ENCODE data around the gene C1QTNF5.

C1QTNF5 gene

DNA sequence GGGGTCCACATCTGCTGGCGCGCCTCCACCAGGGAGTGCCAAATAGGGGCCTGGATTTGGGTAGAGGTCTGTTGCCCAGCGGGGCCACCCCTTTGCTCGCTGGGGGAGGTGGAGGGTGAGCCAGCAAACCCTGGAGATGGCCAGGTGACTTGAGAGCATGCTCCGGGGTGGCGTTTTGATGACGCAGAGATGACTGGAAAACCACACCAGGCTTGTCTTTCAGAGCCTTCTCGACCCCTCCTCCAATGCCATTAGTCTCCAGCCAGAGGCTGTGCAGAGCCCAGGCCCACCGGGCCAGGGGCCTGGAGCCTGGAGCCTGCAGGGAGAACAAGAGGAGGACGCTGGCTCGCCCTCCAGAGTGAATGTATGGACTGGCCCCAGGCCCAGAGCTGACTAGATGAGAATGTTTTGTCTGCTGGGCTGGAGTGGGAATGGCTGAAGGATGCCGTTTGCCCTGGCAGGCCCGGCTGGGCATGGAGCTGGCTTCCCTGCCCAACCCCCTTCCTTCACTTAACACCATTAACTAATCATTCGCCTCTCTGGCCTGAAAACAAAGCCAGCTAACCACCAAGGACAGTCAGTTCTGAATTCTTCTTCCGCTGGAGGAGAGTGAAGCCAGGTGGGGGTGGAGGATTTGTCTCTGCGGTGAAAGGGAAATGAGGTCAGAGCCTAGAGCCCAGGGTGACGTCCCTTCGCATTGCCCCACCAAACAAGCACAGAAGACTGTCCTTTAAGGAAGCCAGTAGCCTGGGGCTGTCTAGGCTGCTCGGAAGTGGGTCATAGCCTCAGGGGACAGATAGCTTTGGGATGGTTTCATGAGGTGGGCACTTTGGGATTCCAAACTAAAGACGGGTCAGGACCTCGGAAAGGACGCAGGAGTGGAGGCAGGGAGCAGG lies 22.2 kb downstream of the C1QTNF5 start:
- Histone ChIP-seq H3K27ac (replicated peaks) (peak overlapping the region; percentile 39), H3K27me3 (ENCODE audit: insufficient read depth, poor library complexity, severe bottlenecking) (peaks cover 38% of the 10 kb centered on the region), H3K4me3 (replicated peaks; ENCODE audit: insufficient read depth, low read length) (no peak overlapping the region)
- TF ChIP-seq, protein P1, sequence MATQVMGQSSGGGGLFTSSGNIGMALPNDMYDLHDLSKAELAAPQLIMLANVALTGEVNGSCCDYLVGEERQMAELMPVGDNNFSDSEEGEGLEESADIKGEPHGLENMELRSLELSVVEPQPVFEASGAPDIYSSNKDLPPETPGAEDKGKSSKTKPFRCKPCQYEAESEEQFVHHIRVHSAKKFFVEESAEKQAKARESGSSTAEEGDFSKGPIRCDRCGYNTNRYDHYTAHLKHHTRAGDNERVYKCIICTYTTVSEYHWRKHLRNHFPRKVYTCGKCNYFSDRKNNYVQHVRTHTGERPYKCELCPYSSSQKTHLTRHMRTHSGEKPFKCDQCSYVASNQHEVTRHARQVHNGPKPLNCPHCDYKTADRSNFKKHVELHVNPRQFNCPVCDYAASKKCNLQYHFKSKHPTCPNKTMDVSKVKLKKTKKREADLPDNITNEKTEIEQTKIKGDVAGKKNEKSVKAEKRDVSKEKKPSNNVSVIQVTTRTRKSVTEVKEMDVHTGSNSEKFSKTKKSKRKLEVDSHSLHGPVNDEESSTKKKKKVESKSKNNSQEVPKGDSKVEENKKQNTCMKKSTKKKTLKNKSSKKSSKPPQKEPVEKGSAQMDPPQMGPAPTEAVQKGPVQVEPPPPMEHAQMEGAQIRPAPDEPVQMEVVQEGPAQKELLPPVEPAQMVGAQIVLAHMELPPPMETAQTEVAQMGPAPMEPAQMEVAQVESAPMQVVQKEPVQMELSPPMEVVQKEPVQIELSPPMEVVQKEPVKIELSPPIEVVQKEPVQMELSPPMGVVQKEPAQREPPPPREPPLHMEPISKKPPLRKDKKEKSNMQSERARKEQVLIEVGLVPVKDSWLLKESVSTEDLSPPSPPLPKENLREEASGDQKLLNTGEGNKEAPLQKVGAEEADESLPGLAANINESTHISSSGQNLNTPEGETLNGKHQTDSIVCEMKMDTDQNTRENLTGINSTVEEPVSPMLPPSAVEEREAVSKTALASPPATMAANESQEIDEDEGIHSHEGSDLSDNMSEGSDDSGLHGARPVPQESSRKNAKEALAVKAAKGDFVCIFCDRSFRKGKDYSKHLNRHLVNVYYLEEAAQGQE (IDR thresholded peaks at IDR 0.05; ENCODE audit: insufficient replicate concordance, low read depth), result no peak
- TF ChIP-seq SPI1 (IDR thresholded peaks at IDR 0.05; ENCODE audit: borderline replicate concordance, low read depth) (no peak), GABPA (IDR thresholded peaks at IDR 0.05; ENCODE audit: low read depth) (peak; percentile 38; the same call in 1 of the 2 replicates)
- peak; percentile 71 to 83 for DNase-seq (ENCODE audit: low read depth in 1 of 2, low spot score in 1 of 2)

DNA sequence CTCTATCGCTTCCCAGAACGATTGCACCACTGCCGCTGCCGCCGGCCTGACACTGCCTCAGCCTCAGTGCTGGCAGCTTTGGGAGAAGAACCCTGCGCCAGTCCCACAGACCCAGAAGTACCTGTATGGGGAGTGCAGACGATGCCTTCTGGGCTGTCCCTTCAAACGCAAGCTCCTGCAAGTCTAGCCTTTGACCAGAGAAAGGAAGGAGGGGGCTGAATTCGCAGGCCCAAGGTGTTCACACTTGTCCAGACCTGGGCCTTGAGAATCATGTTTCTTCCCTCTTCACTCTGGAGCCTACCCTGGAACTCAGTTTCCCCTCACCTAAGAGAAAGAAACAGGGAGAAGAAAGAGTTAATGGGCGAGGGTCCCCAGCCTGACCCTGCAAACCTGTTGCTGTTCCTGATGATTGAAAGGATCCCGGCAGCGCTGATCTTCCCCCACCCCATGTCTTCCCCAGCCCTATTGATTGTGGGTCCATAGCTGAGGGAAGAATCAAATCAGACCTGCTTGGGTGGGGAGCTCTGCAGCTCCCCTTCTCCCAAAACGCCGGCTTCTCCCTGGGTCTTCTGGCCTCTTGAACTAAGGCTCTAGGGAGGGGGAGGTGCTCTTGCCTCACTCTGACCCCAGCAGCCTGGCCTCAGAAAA lies 23.0 kb downstream of the C1QTNF5 start:
- Histone ChIP-seq H3K27me3 (ENCODE audit: insufficient read depth, poor library complexity, severe bottlenecking) (peaks cover 38% of the 10 kb centered on the region), H3K27ac (replicated peaks) (no peak overlapping the region), H3K4me3 (replicated peaks; ENCODE audit: insufficient read depth, low read length) (no peak overlapping the region)
- no peak for TF ChIP-seq GABPA (IDR thresholded peaks at IDR 0.05; ENCODE audit: low read depth)
- TF ChIP-seq, protein P2, sequence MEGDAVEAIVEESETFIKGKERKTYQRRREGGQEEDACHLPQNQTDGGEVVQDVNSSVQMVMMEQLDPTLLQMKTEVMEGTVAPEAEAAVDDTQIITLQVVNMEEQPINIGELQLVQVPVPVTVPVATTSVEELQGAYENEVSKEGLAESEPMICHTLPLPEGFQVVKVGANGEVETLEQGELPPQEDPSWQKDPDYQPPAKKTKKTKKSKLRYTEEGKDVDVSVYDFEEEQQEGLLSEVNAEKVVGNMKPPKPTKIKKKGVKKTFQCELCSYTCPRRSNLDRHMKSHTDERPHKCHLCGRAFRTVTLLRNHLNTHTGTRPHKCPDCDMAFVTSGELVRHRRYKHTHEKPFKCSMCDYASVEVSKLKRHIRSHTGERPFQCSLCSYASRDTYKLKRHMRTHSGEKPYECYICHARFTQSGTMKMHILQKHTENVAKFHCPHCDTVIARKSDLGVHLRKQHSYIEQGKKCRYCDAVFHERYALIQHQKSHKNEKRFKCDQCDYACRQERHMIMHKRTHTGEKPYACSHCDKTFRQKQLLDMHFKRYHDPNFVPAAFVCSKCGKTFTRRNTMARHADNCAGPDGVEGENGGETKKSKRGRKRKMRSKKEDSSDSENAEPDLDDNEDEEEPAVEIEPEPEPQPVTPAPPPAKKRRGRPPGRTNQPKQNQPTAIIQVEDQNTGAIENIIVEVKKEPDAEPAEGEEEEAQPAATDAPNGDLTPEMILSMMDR (IDR thresholded peaks at IDR 0.05; ENCODE audit: insufficient read depth, low read length), result no peak
- TF ChIP-seq SPI1 (IDR thresholded peaks at IDR 0.05; ENCODE audit: borderline replicate concordance, low read depth), result no peak
- TF ChIP-seq, protein P1 (IDR thresholded peaks at IDR 0.05; ENCODE audit: insufficient replicate concordance, low read depth), result no peak
- TF ChIP-seq POLR2AphosphoS5 (IDR thresholded peaks at IDR 0.05; ENCODE audit: low read depth), result no peak
- no peak for DNase-seq (ENCODE audit: low read depth in 1 of 2, low spot score in 1 of 2)

DNA sequence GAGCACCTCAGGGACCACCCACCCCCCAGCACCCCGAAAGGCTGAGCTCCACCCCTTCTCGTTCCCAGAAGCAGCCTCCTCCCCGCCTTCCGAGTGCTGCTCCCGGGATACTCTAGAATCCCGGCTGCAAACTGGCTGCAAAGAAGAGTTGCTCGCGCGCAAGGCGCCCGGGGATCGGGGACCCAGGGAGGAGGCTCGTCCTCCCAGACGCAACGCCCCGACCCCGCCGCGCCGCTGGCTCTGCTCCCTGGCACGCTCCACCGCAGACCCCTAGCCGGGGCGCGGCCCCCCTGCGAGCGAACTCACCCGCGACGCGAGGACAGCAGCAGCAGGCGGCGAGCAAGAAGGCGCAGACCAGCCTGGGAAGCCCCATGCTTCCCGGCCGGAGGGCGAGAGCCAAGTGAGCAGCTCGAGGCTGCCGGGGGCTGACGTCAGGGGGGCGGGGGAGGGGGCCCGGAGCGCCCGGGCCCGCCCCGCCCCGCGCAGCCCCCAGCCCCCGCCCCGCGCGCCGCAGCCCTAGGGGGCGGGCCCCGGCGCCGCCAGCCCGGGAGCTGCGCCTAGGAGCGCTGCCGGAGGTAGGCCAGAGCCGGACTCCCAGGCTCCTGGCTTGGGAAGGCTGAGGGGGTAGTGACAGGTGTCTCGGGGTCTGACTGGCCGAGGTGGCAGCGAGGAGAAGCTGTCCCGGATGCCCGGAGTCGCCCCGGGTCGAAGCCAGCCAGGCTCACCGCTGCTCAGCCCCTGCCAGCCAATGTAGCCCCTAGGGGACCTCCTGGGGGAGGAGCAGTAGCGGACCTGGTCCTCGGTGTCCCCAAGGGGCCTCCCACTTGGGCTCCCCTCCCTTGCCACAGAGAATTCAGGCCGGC lies 23.7 kb downstream of the C1QTNF5 start, which contains the start of gene MCAM:
Gene MCAM, minus strand, starts transcription at position 402 of the 863 bp plus-strand sequence. Its CDS starts 29 bp downstream, at position 373.
- no peak for DNase-seq (ENCODE audit: low read depth in 1 of 2, low spot score in 1 of 2)
- Histone ChIP-seq H3K27ac (replicated peaks) (no peak within 1 kb of the TSS), H3K27me3 (ENCODE audit: insufficient read depth, poor library complexity, severe bottlenecking) (peaks cover 38% of the 10 kb centered on the region), H3K4me3 (replicated peaks; ENCODE audit: insufficient read depth, low read length) (peak within 1 kb of the TSS; percentile 26)
- TF ChIP-seq, protein P1 (IDR thresholded peaks at IDR 0.05; ENCODE audit: insufficient replicate concordance, low read depth), result no peak
- TF ChIP-seq GABPA (IDR thresholded peaks at IDR 0.05; ENCODE audit: low read depth), result no peak
- no peak for TF ChIP-seq SPI1 (IDR thresholded peaks at IDR 0.05; ENCODE audit: borderline replicate concordance, low read depth)
- TF ChIP-seq, protein P2 (IDR thresholded peaks at IDR 0.05; ENCODE audit: insufficient read depth, low read length), result no peak
- no peak for TF ChIP-seq POLR2AphosphoS5 (IDR thresholded peaks at IDR 0.05; ENCODE audit: low read depth)

All from HL-60 (cell line).